Choroid plexus epithelial cell (primary cell): Measurements from ENCODE around the gene JAKMIP2.

Experiments used
- DNase-seq: peaks from one replicate; pipeline ENCODE4 v3.0.0-alpha.2; 2010; ENCODE audit warnings: low read depth
- H3K4me3 ChIP-seq: 2 replicates; pipeline ENCODE4 v1.5.1; 2011; ENCODE audit warnings: low read depth, mild to moderate bottlenecking, control low read depth, low read length, moderate library complexity
- TF ChIP-seq, protein P1 (sequence below): conservative IDR thresholded peaks from 2 replicates; pipeline ENCODE4 v1.5.1; 2011; ENCODE audit warnings: low read depth, mild to moderate bottlenecking, control low read depth, inconsistent platforms, low read length, moderate library complexity

Gene JAKMIP2

DNA sequence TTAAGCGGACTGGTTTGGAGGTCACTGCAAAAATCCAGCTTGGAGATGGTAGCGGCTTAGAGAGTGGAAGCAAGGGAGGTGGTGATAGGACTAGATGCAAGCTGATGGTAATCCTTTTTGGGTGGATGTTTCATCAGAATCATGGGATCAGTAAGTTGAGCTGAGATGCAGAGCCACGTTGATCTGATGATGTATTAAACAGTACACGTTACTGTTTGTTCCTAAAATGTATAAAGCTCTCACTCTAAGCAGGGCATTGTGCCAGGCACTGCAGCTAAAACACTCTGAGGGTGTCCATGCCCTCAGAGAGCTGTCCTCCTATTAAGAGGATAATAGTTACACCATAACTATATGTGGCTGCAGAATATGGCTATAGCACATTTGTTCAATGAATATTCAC lies 93.1 kb downstream of the JAKMIP2 start:
- peak; percentile 24 for DNase-seq
- H3K4me3 ChIP-seq: no peak overlapping the region
- TF ChIP-seq, protein P1, sequence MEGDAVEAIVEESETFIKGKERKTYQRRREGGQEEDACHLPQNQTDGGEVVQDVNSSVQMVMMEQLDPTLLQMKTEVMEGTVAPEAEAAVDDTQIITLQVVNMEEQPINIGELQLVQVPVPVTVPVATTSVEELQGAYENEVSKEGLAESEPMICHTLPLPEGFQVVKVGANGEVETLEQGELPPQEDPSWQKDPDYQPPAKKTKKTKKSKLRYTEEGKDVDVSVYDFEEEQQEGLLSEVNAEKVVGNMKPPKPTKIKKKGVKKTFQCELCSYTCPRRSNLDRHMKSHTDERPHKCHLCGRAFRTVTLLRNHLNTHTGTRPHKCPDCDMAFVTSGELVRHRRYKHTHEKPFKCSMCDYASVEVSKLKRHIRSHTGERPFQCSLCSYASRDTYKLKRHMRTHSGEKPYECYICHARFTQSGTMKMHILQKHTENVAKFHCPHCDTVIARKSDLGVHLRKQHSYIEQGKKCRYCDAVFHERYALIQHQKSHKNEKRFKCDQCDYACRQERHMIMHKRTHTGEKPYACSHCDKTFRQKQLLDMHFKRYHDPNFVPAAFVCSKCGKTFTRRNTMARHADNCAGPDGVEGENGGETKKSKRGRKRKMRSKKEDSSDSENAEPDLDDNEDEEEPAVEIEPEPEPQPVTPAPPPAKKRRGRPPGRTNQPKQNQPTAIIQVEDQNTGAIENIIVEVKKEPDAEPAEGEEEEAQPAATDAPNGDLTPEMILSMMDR: no peak

DNA sequence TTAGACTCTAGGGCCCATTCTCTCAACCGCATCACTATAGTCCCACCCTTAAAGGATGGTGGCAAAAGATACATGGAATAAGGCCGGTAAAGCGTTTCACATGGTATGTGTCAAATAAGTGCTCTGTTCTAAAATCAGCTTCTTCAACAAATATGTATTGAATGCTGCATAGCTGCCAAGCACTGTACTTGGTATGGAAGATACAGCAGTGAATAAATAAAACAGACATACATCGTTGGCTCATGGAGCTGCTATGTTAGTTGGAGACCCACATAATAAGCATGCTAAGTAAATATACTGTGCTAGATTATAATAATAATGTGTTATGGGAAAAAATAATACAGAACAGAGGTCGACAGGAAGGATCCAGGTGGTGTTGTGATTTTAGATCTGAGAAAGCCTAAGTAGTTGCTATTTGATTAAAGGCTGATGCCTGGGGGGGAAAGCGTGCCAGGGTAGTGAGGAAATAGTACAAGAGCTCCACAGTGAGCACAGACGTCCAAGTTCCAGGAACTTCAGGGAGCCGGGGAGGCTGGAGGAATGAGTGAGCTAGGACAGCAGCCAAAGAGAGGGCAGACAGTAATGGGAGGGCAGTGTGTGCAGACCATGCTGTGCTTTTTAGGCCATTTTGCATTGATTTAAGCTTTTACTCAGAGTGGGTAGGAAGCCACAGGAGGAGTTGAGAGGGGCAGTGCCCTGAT lies 93.7 kb downstream of the JAKMIP2 start:
- TF ChIP-seq, protein P1: no peak
- no peak overlapping the region for H3K4me3 ChIP-seq

DNA sequence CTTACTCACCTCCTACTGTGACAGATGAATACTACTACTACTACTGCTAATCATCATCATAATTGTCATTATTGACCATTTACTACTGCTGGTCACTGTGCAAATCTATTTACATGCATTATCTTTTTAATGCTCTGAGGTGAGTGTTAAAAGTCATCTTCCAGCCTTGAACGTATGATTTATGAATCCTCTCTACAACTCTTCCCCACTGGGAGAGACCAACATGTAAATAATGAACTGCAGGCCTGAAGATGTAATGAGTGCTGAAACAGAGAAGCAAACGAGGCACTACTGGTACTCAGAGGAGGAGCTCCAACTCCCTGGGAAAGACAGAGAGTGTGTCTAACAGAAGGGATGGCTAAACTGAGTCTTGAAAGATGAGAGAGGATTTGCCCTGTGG lies 95.4 kb downstream of the JAKMIP2 start:
- TF ChIP-seq, protein P1: no peak
- DNase-seq: no peak
- no peak overlapping the region for H3K4me3 ChIP-seq

More for the DNA sequence above, 93.7 kb downstream of the JAKMIP2 start:
- peak; percentile 49 for DNase-seq

DNA sequence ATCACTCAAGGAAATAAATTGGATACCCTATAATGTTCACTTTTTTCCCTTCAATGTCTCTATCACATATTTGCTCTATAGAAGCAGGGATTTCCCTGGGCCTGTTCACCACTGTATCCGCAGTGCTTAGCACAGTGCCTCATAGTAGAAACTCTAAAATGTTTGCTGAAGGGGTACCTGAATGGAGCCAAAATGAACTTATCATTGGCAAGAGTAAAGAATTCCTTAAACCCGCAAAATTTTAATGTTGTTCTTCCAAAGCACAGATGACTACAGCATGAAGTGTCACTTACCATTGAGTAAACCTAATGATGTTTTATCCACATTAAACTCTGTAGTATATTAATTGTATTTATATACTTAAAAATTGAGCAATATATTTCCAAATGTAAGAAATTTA lies 96.1 kb downstream of the JAKMIP2 start:
- DNase-seq: no peak
- no peak overlapping the region for H3K4me3 ChIP-seq
- TF ChIP-seq, protein P1: no peak

DNA sequence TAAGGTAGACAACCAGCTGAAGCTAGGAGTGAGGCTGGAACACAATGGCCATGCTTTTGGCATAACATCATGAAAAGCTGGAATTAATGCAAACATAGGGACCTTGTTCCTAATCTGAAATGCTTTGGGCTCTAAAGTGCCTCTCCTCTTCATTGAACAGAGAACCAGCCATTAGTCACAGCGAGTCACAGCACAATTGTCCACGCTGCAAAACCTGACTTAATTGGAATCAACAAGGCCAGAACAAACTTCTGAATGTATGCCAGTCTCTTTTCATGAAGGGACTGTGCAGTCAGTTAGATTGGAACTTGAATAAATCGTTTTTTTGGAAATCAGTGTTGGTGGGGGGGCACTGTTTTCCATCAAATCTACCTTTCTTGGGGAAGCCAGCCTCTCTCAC lies 96.5 kb downstream of the JAKMIP2 start:
- no peak overlapping the region for H3K4me3 ChIP-seq
- DNase-seq: no peak
- TF ChIP-seq, protein P1: no peak

DNA sequence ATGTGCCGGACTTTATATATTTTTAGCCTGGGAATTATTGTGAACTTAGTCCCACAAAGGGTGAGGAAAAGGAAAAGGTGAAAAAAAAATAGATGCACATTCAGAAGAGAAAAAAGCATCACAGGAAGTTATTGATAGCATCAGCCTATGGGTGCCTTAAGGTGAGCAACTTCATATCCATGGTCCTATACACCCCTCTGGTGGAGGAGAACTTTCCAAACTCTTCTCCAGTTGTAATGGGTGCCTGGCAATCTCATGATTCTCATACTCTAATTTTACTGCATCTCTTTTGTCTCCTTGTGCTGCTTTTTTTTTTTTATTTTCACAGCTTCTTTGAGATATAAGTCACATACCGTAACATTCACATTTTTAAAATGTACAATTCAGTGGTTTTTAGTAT lies 107.4 kb downstream of the JAKMIP2 start:
- peak; percentile 4 for DNase-seq
- TF ChIP-seq, protein P1: no peak
- no peak overlapping the region for H3K4me3 ChIP-seq

DNA sequence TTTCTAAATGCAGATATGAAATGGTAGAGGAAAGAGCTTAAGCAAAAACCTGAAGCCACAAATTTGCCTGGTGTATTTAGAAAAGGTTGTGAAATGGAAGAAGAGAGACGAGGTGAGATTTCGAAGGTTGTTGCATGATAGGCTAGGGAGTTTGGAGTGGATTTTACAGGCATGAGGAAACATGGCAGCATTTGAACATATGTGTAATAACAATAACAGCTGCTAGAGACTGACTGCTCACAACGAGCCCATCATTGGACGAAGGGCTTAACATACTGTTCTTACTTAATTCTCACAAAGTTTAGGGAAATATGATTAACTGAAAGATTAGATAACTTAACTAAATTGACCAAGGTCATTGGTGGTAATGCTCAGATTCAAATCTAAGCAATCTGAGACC lies 108.1 kb downstream of the JAKMIP2 start:
- DNase-seq: no peak
- H3K4me3 ChIP-seq: no peak overlapping the region
- TF ChIP-seq, protein P1: no peak
